ENCODE data around the gene CDKAL1.
"Not testable (repeated sequence)": the region's sequence is repeated elsewhere in the genome, so short reads cannot be mapped to it uniquely, and the experiment has no call there.

The CDKAL1 gene

DNA sequence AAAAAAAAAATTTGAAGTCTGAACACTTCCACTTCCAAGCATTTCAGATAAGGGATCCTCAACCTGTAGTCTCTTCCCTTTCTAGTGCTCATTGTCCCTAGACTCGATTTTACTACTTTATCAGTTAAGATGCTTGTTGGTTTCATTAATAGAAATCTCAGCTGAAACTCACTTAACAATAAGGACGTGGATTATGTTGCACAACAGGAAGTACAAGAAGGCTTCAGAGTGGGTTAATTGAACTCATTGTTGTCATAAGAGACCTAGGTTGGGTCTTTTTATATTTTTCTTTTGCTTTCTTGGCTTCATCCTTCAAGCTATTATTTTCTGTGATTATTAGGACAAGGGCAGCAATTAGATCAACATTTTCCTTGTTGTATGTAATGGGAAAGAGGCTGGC lies 175.2 kb downstream of the CDKAL1 start:
- DNase-seq (ENCODE audit: low spot score) = no peak

GRCh38 chr6:20710341-20710740 lies 176.1 kb downstream of the CDKAL1 start:
- DNase-seq (ENCODE audit: low spot score) = no peak

DNA sequence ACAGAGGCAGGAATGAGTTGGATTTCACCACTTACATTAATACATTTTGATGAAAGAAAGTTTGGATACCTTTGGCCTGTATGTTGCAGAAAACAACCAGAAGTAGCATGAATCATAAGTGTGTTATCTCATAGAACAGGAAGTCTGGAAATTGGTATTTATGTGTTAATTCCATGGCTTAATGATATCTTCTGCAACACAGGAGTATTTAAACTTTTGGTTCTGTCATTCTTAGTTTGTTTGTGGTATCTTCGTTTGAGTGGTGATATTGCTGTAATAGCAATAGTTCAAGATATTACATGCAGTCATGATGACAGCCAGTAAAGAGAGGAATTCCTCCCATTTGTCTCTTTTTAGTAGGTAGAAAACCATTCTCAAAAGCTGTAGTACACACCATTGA lies 177.3 kb downstream of the CDKAL1 start:
- no peak for DNase-seq (ENCODE audit: low spot score)

- DNase-seq (ENCODE audit: low spot score) = no peak
These were observed 177.8 kb downstream of the CDKAL1 start for GRCh38 chr6:20712011-20712410.

- no peak for DNase-seq (ENCODE audit: low spot score)
These were observed 181.0 kb downstream of the CDKAL1 start for GRCh38 chr6:20715135-20715806.

GRCh38 chr6:20716865-20717264 lies 182.6 kb downstream of the CDKAL1 start:
- no peak for DNase-seq (ENCODE audit: low spot score)

- DNase-seq (ENCODE audit: low spot score) = no peak
These were observed 183.5 kb downstream of the CDKAL1 start for GRCh38 chr6:20717743-20718142.

- no peak for DNase-seq (ENCODE audit: low spot score)
These were observed 184.7 kb downstream of the CDKAL1 start for GRCh38 chr6:20718705-20719653.

DNA sequence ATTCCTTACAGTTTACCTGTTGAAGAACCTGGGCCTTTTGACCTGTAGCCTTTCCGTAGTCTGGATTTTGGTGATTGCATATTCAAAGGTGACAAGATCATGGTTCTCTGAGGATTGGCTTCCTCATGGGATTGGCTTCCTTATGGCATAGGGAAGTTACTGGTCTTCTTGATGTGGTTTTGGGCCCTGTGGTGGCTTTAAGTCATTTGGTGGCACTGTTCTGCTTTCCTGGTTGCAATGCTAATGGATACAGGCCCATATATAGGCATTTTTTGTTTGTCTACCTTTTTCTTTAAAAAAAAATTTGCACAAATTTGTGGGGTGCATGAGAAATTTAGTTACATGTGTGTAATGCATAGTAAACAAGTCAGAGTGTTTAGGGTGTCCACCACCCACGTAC lies 185.7 kb downstream of the CDKAL1 start:
- no peak for DNase-seq (ENCODE audit: low spot score)

DNA sequence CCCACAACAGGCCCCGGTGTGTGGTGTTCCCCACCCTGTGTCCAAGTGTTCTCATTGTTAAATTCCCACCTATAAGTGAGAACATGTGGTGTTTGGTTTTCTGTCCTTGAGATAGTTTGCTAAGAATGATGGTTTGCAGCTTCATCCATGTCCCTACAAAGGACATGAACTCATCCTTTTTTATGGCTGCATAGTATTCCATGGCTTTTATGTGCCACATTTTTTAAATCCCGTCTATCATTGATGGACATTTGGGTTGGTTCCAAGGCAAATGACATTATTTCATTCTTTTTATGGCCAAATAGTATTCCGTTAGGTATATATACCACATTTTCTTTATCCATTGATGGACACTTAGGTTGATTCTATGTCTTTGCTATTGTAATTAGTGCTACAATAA lies 186.9 kb downstream of the CDKAL1 start:
- not testable (repeated sequence) for DNase-seq (ENCODE audit: low spot score)

- no peak for DNase-seq (ENCODE audit: low spot score)
These were observed 188.2 kb downstream of the CDKAL1 start for GRCh38 chr6:20722455-20722854.

GRCh38 chr6:20723236-20723635 lies 189.0 kb downstream of the CDKAL1 start:
- no peak for DNase-seq (ENCODE audit: low spot score)

- no peak for DNase-seq (ENCODE audit: low spot score)
These were observed 190.4 kb downstream of the CDKAL1 start for GRCh38 chr6:20724443-20725190.

- DNase-seq (ENCODE audit: low spot score) = not testable (repeated sequence)
These were observed 191.0 kb downstream of the CDKAL1 start for GRCh38 chr6:20725235-20725634.

DNA sequence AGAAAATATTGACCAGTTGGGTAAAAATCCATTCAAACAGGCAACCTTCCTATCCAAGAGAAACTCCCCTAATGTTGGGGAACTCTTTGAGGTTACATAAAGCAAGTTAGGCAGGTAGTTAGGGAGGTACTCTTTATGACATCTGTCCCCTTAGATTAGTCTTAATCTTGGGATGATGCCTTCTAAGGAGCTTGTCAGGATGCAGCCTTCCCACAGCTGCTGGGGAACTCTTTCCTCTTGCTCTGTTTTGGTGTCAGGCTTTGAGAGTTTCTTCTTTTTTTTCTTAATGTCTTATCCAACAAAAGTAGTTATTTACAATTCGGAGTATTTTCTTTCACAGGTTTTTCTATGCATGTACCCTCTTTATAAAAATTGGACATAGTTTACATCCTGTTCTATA lies 194.8 kb downstream of the CDKAL1 start:
- DNase-seq (ENCODE audit: low spot score) = no peak

- DNase-seq (ENCODE audit: low spot score) = not testable (repeated sequence)
These were observed 198.1 kb downstream of the CDKAL1 start for GRCh38 chr6:20732362-20732761.

GRCh38 chr6:20732896-20733295 lies 198.6 kb downstream of the CDKAL1 start:
- DNase-seq (ENCODE audit: low spot score) = no peak

GRCh38 chr6:20737912-20738311 lies 203.7 kb downstream of the CDKAL1 start:
- no peak for DNase-seq (ENCODE audit: low spot score)

DNA sequence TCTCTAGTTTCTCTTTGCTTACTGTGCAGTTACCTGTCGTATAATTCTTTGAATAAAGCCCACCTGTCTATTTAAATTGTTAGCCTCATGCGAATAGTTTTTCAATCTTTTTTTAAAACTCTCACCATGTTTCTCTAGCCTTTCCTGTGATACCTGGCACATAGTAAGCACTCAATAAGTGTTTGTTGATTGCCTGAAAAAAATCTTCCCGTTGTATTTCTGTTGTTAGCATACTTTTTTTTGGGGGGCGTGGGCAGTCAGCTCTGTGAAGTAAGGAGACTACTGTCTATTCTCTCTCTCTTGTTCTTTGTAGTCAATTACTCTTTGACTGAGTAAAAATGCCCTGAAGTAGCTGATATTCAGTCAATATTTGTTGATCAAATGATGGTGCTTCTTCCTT lies 205.8 kb downstream of the CDKAL1 start:
- DNase-seq (ENCODE audit: low spot score) = no peak

DNA sequence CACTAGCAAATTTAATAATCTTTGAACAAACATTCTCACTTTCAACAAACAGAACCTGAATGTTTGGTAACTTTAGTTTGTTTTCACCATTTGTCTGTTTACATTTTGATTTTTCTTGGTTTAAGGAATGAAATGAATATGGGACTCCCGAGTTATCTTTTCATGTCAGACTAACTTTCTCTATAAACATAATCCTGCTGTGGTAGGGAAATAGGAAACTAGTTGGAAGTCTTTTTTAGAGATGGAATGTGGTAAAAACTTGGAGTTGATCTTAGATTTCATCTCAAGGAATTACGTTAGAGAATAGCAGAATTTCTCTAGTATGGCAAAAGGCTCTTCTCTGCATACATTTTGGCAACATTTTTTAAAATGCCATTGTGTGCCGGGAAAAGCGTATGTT lies 206.5 kb downstream of the CDKAL1 start:
- no peak for DNase-seq (ENCODE audit: low spot score)

GRCh38 chr6:20741490-20741889 lies 207.2 kb downstream of the CDKAL1 start:
- DNase-seq (ENCODE audit: low spot score) = no peak

GRCh38 chr6:20744911-20745557 lies 210.8 kb downstream of the CDKAL1 start:
- no peak for DNase-seq (ENCODE audit: low spot score)

Data from activated CD4-positive, alpha-beta T cell treated with anti-CD3 and anti-CD28 coated beads, Interleukin-2, Interleukin-4, amounts not matched to agents 100 ng/mL and 50 ng/mL, durations not matched to agents 16 hours and 8 hours (primary cell).